Activated effector memory CD4-positive, alpha-beta T cell treated with anti-CD3 and anti-CD28 coated beads, Interleukin-2, amount 50 U/mL, for 16 hours (primary cell): Measurements from ENCODE around the gene MYO16.
"Not testable (repeated sequence)": the region's sequence is repeated elsewhere in the genome, so short reads cannot be mapped to it uniquely, and the experiment has no call there.

ENCODE experiments used
- DNase-seq: peaks from one replicate; pipeline ENCODE4 v3.0.0-alpha.2; 2020

MYO16 gene

GRCh38 chr13:108747843-108748242, 118.4 kb downstream of the MYO16 start:
- DNase-seq: no peak

GRCh38 chr13:108752276-108752675, 122.9 kb downstream of the MYO16 start:
- no peak for DNase-seq

GRCh38 chr13:108755083-108755482, 125.7 kb downstream of the MYO16 start:
- DNase-seq: no peak

DNA sequence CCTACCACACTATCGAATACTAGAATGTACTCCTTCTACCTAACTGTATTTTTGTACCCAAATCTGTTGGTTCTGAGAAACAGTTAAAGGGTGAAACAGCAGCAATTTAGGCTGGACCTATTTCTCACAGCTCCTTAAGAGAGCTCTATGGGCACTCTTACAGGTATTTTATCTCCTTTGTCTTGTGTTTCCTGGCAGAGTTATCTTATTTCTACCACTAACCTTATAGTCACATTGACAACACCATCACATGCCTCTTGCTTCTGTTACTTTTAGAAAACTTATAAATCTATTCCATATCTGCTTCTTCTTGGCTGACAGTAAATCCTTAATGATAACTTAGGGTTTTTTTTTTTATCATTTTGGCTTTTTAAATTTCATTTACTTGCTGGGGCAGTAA, 130.7 kb downstream of the MYO16 start:
- no peak for DNase-seq

GRCh38 chr13:108760541-108760940, 131.1 kb downstream of the MYO16 start:
- DNase-seq: no peak

GRCh38 chr13:108768035-108768434, 138.6 kb downstream of the MYO16 start:
- no peak for DNase-seq

- DNase-seq: no peak
Observed at GRCh38 chr13:108769213-108770070, 140.0 kb downstream of the MYO16 start.

DNA sequence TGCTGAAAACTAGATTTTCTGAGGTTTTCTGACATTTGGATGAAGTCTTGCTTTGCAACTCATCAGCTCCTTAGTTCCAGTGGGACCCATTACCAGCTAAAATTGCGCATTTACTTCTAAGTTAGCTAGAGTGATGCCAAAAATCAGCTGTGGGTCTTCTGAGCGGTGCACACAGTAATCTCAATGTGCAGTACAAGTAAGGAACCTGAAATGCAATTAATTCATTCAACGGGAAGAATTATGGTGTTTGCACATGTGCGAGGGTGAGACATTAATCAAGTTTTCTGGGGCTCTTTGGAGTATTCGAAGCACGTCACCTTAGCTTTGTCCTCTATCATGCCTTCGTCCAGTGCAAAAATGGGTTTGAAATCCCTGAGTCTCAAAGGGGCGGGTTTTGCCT, 146.2 kb downstream of the MYO16 start:
- no peak for DNase-seq

DNA sequence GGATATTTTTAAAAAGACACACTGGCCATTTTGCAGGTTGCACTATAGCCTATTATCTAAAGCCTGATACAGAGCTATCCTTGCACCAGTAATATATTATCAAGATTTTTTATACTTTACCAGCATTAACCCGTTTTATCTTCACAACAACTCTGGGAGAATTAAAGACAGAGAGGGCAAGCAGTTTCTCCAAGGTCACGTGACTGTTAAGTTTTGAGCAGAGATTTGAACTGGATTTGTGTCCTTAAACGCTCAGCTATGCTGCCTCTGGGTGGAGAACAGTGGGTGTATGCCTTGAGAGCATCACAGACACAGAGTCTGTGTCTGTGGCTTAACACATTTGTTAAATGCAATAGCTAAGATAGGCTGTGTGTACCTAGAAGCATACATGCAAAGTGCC, 147.2 kb downstream of the MYO16 start:
- DNase-seq: no peak

DNA sequence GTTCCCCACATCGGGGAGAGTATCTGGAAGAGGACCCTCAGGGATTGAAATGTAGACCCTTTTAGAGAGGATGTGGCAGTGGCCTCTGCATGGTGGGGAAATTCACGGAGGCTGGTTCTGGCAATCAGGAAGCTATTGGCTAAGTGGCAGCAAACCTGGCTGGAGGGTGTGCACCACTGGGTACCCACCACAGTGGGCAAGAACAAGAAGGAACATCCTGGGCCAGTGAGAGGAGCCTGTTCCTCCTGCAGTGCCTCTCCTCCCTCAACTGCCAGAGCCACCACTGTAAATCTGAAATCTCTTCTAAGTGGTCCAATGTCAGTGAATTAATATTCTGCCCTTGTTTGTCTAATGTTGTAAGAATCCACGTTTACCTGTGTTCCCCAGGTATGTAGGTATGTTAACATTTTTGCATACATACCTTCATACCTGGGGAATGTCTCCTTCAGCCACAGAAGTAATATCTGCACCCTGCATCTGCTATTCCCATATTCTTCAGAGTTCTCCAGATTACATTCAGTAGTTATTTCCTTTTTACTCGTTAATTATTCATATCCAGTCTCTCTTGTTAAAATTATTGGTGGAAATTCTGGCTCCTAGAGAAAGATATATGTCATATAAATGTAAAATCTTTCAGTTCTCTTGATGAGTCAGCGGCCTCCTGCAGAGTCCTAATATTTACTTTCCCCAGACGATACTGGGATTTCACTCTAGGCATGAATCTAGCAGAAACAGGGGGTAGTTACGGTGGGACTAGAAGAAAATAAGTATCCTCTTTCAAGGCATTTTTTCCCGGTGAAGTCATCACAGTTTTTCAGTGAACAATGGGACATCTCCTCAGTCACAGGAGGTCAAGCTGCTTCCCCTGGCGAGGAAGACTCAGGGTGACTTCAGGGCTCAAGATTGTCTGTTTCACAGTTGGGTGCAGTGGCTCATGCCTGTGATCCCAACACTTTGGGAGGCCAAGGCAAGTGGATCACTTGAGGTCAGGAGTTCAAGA, 148.3 kb downstream of the MYO16 start:
- no peak for DNase-seq

- DNase-seq: no peak
Observed at GRCh38 chr13:108779308-108779707, 149.9 kb downstream of the MYO16 start.

- DNase-seq: no peak
Observed at GRCh38 chr13:108780706-108781105, 151.3 kb downstream of the MYO16 start.

DNA sequence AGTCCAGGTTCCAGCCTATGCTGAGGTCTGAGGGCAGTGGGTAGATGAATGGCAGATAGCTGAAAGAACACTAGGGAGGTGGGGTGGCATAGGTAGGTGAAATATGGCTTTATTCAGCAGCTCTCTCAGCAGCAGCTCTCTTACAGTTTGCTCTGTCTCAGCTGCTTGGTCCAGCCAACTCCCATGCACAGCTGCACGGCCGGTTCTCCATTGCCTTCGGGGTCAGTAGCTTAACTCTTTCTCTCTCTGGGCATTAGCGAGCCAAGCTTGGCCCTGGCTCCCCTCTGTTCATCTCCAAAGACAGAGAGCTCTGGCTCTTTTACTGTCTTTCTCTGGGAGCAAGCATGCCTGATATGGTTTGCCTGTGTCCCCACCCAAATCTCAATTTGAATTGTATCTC, 151.9 kb downstream of the MYO16 start:
- no peak for DNase-seq

DNA sequence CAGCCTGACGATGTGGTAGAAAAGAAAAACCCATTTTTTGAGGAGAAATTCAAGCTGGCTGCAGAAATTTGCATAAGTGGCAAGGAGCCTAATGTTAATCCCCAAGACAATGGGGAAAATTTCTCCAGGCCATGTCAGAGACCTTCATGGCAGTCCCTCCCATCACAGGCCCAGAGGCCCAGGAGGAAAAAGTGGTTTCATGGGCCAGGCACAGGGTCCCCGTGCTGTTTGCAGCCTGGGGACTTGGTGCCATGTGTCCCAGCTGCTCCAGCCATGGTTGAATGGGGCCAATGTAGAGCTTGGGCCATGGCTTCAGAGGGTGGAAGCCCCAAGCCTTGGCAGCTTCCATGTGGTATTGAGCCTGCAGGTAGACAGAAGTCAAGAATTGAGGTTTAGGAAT, 153.1 kb downstream of the MYO16 start:
- not testable (repeated sequence) for DNase-seq

DNA sequence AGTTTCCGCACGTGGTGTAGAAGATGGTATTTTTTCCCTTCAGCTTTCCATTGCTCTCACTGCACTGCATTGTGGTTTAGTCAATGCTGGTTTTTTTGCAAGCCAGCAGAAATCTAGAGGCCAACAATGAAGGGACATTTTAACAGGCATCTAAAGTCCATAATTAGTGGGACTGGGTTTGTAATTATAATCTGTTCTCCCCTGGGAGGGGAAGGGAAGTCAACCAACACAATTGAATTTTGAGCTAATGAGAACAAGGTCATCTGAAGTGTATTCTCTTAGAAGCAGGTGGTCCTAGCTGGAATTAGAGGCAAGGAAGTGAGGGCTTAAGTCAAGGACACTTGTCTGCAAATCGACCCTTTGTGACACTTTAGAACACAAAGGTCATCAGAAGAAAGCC, 156.4 kb downstream of the MYO16 start:
- no peak for DNase-seq

DNA sequence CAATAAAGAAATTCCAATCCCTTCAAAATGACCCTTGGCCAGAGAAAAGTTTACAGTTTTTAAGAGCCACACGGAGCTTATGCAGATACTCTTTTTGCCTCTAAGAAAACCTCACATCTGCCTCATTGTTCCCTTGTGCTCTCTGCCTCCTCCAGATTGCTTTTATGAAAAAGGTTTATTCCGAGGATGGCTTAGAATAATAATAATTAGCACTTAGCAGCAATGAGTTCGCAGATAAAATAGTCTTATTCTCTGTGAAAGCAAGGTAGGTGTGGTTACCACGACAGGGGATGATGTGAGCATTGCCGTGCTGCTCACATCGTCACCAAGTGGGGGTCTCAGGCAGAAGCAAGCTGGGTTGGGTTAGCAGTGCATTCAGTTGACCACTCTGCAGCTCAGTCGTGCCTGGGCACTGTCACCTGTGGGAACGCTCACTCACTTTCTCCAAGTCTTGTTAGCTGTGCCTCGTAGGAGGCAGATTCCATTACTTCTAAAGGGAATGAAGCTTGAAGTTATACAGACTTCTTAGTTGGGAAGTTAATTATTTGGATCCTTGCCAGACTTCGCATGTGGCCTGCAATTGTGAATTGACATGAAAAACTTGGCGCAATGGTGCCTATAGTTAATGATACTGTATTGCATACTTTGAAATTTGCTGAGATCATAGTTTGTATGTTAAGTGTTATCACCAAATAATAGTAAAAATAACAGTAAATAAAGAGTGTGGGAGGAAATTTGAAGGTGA, 157.2 kb downstream of the MYO16 start:
- no peak for DNase-seq

- no peak for DNase-seq
Observed at GRCh38 chr13:108787700-108788414, 158.4 kb downstream of the MYO16 start.

- no peak for DNase-seq
Observed at GRCh38 chr13:108789476-108789875, 160.1 kb downstream of the MYO16 start.

DNA sequence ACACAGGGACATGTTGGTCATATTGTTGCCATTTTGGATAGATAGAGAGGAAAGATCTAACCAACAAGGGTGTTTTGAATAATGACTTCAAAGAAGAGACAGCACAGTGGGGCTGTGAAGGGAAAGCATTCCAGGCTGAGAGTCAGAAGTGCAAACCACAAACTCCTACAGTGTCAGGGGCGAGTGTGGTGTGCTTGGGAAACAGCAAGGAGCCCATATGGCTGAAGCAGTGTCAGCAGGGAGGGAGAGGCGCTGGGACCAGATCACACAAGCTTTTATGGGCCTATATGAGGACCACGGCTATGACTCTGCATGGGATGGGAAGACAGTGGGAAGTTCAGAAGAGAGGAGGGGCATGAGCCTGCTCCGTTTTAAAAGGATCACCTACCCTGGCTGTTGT, 166.4 kb downstream of the MYO16 start:
- DNase-seq: no peak

DNA sequence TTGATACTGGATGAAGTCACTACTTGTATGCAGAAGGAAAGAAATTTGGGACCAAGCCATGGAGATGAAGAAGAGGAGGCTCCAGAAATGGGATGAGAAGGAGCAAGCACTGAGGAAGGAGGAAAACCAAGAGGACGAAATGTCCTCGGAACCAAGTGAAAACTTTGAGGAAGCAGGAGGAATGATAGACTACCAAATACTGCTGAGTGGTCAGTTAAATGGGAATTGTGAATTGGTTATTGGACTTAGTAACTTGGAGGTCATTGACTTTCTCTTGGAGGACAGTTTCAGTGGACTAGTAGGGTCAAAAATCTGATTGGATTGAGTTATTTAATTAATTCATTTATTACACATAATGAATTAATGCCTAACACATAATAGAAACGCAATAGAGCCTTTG, 167.9 kb downstream of the MYO16 start:
- DNase-seq: no peak

DNA sequence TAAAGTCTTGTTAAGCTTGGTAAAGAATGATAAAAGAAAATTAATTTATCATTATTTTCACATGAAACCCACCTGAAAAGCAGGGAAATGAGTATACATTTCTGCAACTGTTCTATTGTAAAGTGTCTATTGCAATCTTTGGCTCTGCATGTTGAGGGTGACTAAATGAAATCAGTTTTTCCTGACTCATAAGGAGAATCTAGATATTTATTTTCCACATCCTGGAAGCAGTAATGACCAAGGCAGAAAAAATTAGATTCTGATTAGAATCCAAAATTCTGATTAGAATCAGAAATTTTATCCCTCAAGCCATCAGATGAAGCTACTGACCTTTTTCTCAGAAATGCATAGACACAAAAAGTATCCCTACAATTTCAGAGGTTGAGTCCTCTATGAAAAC, 178.4 kb downstream of the MYO16 start:
- no peak for DNase-seq

GRCh38 chr13:108812165-108812564, 182.8 kb downstream of the MYO16 start:
- no peak for DNase-seq
